Fibroblast of skin of back (primary cell): ENCODE results near the gene INPP5A.

Source experiments
- DNase-seq: peaks from one replicate; pipeline ENCODE4 v3.0.0-alpha.2; 2013

INPP5A gene

DNA sequence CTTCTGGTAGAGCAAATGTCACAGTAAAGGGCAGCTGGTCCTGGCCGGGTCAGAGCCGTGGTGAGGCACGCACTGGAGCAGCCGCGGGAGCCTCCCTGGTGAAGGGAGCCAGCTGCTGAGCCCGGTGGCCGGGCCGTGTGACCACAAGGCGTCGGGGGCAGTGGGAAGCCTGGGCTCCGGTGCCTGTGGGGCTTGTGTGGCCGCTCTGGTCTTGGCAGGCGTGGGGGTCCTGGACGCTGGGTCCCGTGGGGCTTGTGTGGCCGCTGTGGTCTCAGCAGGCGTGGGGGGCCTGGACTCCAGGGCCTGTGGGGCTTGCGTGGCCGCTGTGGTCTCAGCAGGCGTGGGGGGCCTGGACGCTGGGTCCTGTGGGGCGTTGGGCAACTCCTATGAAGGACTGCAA lies 191.2 kb downstream of the INPP5A start:
- DNase-seq = no peak

DNA sequence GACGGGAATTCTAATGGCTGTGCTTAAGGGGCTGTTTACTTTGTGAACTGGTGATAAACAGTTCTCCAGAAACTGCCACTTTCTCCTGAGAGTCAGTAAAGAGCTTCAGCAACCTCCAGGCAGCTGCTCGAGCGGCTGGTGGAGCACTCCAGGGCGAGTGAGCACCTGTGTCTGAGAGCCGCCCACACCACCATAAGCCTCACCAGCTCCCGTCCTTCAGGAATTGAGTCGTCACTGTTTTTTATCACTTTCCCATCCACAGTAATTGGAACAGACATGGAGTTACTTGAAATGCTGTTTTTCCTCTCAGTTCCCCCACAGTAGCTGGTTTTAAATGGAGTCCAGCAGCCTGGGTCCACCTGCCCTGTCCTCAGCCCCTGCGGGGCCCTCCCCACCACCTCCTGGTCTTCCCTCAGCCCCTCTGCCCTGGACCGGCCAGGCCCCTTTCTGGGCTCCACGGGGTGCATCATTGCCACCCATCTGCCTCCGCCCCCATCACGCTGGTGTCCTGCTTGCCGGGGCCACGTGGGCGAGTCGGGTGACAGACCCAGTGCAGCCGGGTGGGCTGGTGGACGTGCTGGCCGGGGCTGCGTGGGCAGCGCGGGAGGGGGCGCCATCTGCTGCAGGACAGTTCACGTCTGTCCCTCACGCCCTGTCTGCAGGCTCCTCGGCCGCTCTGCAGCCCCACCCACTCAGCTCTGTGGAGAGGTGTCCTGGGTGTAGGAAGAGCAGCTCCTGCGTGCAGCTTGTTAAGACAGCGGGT lies 192.4 kb downstream of the INPP5A start:
- DNase-seq = no peak

DNA sequence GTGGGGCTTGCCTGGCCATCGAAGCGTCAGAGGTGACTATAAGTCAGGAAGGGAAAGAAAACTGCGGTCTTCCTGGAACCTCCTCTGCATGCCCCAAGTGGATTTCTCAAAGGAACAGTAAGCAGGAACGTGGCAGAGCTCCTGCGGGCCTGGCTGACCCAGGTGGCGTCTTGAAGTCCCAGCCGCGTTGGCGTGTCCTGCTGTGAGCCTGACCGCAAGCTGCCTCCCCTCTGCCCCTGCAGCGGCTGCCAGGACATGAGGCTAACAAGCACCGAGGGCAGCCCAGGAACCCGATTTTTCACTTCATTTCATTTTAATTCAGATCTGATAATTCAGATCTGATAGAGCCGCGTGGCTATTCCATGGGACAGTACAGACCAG lies 193.0 kb downstream of the INPP5A start:
- no peak for DNase-seq

DNA sequence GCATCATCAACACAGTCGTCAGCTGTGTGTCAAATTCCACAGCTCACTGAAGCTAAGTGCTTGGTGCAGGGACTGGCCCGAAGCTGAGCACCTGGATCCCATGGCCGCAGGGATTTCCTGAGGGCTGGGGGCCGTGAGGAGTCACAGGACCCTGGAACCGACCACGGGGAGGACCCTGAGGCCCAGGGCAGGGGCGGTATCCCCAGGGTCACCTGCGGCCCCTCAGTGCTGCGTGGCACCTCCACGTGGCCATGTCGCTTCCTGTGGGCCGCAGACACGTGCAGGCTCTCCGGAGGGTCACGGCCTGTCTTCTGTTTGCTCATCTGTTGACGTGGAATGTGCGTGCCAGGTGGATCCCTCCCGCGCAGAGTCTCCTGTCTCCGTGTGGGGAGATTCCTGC lies 194.9 kb downstream of the INPP5A start:
- DNase-seq = no peak

DNA sequence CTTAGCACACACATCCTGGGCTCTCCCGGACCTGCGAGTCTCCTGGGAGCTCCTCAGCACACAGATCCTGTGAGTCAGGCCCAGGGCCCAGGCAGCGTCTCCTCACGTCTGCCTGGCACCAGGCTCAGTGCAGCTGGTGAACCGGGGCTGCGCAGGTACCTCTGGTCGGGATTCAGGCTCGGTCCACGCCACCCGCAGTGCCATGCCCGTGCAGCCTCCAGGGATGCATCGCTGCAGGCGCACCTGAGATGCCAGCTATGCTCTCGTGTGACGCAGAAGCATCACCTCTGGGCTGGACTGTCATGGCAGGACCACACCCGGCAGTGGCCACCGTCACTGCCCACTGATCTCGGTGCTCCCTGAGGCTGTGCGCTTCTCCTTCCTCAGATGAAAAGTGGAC lies 196.3 kb downstream of the INPP5A start:
- no peak for DNase-seq

DNA sequence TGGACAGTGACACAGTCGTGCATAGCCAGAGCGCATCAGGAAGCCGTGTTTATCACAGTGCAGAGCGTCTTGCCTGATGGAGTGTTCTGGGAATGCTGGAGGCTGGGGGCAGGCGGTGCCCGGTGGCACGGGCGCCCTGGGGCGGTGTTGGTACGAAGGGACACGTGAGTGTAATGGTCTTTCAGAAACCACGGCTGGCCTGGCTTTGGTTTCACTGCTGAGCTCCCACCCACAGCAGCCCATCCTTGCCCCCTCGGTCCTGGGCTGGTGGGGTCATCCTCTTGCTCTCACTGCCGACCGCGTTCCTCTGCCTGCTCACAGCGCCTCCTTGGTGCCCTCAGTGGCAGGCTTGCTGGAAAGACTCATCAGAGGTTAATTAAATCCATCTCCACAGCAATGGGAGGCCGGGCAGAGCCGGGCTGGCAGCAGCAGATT lies 197.8 kb downstream of the INPP5A start:
- no peak for DNase-seq

DNA sequence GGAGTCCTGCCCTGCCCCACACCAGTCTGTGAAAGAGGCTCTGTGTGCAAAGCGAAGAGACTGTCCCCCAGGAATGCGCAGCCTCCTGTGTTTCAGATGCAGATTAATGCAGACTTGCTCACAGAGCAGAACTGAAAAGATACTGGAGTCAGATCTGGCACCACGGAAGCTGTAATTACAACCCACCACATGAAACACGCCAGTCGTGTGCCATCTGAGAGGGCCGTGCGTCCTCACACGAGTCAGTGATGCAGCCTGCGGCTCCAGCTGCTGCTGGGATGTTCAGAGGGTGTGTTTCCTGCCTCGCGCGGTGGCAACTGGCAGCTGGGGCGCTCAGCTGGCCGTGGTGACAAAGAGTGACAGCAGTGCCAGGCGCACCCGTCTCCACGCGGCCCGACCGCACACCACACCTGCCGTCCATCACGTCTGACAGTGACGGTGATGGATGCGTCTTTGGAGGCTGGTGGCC lies 198.4 kb downstream of the INPP5A start:
- no peak for DNase-seq

DNA sequence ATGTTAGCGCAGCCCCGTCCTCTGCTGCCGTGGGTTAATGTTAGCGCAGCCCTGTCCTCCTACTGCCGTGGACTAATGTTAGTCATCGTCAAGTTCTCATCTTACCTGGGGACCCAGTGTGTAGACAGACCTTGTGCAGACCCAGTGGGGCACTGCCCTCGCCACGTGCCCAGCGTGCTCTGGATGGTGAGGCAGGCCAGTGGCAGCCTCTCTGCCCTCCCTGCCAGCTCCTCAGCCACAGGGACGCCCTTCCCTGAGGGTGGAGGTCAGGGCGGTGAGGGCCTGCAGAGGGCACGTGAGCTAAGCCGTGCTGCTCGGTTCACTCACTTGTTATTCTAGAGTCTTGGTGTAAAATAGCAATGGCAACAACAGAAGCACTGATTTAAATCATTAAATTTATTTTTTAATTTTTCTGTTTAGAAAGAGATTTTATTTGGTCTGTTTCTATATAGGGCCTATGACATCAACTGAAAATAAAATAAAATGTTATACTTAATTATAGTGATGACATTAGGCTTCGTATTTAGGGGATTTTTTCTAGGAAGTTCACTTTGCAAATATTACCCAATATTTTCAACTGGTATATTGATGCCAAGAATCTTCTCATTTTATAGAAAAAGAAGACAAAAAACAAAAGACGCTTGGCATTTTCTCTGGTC lies 199.9 kb downstream of the INPP5A start:
- no peak for DNase-seq

DNA sequence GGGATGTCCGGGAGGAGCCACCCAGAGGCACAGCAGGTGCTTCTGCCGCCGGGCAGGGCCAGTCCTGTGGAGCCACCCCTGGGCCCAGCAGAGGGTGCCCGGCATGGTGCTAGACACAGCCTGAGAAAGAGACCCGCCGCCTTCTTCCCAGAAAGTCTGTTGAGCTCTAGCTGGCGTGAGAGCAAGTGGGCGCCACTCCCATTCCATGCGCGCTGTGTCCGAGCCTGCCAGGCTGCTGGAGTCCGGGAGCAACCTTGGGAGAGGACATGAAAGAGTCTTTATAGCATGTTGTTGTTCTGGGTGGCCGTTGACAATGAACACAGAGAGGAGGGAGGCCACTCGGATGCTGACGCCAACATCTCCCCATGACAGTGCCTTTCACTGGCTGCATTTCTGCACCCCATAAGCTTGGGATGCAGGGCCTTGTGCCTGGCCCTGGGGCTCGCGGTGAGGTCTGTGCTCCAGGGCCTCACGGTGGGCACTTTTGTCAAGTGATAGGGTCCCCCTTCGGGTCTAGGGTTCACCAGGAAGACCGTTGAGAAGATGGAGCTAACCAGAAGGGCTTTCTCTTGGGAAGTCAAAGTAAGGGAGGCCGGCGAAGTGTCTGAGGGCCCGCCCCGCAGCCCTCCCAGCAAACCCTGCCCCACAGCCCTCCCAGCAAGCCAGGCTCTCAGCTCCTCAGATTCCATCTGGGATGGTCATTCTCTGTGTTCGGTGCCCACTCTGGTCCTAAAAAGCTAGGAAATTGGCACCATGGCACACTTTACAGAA lies 201.1 kb downstream of the INPP5A start:
- DNase-seq = no peak

DNA sequence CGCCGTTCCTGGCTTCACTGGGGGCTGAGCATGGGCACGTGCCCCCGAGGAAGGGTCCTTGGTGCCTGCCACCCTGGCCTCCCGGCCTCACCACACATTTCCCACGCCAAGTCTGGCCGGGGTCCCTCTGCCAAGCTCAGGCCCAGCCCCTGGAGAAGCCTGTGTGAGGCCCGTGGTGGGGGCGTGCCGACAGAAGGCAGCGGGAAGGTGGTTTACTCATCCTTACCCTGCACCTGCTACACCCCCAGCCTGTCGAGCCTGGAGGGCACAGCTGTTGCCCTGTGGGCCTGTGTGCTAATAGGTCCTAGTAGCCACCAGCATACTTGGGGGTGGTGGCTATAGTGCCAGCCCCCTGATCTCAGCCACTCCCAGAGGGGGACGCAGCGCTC lies 201.6 kb downstream of the INPP5A start:
- no peak for DNase-seq

DNA sequence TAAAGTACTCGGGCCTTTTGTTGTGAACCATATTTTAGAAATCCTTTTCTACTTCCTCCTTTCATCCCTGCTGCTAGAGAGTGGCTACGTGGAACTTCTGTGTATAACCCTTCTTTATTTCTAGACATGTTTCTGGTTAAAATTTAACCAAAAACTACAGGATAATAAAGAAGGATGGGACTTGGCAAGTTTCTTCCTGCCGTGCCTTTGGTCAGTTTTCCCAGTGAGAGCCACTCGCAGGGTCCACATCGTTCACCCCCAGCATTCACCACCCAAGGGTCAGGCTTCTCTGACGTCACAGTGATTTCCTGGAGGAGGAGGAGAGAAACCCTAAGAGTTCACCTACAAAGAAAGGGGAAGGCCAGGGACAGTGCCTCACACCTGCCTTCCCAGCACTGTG lies 203.0 kb downstream of the INPP5A start:
- DNase-seq = no peak

DNA sequence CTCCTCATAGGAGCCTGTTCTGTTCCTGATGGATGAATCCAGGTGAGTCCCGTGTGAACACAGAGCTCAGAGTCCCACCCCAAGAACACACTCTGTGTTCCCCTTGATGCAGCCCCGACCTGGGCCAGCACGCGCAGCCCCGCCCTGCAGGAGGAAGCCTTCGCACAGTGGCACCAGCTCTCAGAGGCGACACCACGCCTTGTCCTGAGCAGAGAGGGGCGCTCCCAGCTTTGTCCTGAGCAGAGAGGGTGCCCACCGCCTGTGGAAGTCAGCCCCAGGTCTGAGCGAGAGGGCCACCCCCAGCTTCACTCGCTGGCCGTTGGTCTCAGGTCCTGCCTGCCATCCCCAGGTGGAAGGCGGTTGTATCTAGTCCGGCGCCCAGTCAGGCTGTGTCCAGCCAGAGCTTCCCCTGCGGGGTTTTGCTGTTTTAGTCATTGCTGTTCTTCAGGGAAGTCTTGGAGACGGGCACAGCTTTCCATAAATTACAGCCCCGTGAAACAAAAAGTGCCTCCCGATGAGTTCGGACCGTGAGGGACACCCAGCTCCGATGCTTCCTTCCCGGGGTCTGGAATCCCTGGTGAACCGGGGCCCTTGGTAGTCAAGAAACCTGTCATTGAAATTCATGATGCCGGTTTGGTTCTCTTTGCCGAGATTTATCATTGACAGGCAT lies 204.7 kb downstream of the INPP5A start:
- no peak for DNase-seq

DNA sequence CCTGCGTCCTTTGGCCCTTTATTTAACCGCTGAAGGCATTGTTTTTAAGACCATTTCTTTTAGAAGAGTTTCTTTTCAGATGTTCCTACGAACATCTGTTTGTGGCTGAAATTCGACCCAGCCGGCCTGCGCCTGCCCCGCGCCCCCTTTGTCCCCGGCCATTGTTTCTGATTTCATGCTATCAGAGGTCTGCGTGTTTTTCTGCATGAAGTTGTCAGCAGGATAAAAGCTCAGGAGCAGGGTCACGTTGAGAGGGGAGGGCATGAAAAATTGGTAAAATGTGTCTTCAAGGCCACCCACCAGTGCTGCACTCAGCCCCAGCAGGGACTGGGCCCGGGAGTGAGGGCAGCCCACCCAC lies 205.2 kb downstream of the INPP5A start:
- no peak for DNase-seq

DNA sequence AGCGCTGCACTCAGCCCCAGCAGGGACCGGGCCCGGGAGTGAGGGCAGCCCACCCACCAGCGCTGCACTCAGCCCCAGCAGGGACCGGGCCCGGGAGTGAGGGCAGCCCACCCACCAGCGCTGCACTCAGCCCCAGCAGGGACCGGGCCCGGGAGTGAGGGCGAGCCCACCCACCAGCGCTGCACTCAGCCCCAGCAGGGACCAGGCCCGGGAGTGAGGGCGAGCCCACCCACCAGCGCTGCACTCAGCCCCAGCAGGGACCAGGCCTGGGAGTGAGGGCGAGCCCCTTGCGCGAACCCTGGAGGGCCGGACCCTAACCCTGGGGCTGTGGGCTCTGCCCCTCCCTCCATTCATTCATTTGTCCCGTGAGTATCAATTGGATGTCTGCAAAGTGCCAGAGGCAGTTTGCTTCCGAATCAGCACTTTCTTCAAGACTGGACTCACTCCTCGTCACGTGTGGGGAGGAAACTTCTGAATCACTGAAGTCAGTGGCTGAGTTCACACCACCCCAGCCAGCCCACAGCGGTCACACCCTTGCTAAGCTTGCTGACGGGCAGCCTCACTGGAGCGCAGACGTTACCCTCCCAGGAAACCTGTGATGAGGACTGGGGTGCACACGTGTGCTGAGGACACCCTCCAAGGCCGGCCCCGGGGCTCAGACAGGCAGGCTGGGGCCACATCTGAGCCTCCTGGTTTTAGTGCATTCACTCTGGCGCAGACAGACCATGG lies 205.8 kb downstream of the INPP5A start:
- DNase-seq = peak; percentile 67

DNA sequence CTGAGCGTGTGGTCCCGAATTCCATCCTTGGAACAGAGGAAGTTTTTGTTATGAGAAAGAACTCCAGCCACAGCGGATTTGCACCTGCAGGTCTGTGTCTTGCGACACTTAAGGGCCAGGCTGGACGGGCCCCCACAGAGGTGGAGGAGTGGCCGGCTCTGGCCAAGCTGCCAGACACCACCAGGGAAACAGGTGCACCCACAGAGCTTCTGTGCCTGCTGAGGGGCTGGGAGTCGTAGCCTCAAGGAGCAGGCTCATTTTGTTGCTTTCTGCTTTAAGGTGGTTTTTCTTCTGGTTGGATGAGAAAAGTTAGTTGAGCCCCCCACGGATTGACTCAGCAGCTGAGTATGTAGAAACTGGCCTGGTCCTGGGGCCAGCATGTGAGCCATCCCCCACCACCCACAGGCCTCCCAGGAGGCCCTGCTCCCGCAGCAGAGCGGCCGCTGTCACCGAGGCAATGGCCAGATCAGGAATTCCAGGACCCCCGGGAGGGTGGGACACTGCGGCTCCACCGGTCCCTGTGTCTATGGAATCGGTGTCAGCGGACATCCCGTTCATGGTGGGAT lies 206.4 kb downstream of the INPP5A start:
- DNase-seq = peak; percentile 53

DNA sequence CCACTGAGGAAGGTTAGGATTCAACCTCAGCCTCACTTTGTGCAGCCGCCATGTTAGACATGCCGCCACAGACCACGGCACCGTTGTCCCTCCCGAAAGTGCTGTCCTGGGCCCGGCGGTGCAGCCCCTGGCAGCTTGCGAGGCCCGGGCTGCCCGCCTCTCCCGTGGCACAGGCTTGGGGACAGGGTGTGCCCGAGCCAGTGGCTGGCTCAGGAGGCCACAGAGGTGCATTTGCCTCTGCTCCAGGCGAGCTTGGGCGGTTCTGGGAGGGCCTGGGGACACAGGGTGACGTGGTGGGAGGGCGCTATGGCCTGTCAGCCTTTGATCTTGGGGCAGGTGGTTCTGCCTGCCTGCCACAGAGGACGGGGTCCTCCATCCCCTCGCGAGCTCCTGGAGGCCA lies 207.3 kb downstream of the INPP5A start:
- DNase-seq = no peak

DNA sequence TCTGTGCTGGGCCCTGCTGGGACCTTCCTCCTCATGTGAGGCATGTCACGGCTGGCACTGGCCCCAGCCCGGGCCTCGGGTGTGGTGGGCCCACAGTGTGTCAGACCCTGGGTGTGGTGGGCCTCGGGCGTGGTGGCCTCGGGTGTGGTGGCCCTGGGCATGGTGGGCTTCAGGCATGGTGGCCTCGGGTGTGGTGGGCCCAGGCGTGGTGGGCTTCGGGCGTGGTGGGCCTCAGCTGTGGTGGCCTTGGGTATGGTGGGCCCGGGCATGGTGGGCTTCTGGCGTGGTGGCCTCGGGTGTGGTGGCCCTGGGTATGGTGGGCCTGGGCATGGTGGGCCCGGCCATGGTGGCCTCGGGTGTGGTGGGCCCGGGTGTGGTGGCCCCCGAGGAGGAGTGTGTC lies 207.9 kb downstream of the INPP5A start:
- DNase-seq = no peak

DNA sequence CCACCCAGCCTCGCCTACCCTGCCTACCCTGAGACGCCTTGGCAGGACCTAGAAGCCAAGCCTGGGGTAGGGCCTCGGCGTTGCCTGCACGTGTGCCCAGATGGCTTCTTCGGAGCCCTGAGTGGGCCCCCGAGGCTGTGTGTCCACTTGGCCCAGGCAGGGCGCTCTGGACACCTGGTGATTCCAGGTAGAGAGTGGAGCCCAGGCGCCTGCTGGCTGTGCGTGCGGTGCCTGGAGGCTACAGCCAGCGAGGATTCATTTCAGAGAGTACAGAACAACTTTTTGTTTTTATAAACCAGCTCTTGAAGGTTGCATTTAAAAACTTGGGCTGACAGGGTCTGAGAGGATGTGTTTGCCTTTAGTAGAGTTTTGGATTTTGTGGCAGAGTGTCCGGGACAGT lies 208.4 kb downstream of the INPP5A start:
- no peak for DNase-seq

DNA sequence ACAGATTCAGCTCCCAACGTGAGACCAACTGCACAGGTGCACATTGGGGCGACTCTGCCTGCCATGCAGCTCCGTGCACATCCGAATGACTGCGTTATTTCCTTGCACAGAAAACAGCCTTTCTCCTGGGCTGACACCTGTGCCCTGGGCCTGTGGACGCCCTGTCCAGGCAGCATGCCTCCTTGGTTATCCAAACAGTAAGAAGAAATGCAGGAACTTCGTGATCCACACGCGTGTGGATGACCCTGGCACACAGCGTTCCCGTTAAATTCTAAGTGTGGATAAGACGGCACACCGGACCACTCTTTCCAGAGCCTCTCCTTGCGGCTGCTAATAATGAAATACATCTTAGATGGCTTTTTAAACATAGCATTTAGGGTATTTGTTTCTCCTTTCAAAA lies 208.8 kb downstream of the INPP5A start:
- DNase-seq = no peak

DNA sequence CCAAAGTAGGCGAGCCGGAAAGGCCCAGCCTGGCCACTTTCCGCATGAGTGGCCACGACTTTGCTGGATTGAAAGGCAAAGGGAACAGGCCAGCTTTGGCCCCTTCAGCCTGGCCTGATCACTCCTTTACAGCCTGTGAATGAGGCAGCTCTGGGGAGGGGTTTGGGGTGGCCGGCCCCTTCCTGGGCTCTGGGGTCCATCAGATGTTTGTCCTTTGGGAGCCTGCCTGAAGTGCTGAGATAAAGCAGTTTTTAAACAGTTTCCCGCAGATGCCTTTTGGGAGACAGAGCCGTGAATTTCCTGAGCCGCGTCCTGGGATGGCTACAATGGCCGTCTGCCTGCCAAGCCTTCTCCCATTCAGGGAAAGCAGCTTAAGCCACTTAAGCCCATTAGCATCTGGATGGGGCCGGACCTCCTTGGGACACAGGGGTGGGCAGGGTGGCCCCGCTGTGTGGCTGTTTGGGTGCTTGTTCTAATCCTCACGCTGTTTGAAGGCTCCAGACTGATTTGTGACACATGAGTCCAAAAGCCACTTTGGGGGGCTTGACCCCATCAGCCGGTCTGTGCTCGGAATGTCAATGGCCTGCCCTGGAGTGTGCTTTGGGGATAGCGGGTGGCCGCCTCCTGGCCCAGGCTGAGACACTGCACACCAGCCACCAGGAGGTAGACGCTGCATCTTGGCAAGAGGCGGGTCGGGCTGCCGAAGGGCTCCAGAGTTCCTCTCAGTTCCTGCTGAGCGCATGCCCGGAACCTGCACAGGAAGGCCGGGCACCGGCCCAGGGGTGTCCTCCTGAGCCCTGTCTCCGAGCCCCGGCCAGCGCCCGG lies 209.4 kb downstream of the INPP5A start:
- DNase-seq = no peak

DNA sequence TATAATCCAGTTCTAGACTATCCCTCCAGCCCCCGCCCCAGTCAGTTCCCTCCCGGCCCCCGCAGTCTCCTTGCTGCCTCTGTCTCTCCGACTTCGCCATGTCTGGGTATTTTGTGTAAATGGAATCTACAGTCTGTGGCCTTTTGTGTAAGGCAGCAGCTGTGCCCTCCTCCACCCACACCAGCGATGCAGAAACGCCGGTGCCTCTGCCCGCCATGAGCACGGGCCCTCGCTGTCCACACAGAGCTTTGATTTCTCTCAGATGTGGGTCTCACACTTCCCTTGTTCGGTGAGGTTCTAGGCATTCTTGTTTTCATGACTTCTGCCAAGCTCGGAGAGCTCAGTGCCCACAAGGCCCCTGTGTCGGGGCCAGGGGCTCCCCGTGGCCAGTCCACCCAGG lies 210.5 kb downstream of the INPP5A start:
- no peak for DNase-seq
